Activated naive CD4-positive, alpha-beta T cell treated with anti-CD3 and anti-CD28 coated beads for 36 hours (primary cell): ENCODE data around the gene KRTAP9-3. TPM values are rescaled to one million over a fixed set of nuclear protein-coding genes. Genes with fewer than 3 reads are reported as not detected.
"Not testable (repeated sequence)": the region's sequence is repeated elsewhere in the genome, so short reads cannot be mapped to it uniquely, and the experiment has no call there.

Experiments used
- CTCF ChIA-PET: fragments of 350-600 bp; sonication (Branson Sonifier 250); formaldehyde crosslinking; loops from one replicate; lab custom pipeline; 2021; ENCODE audit warnings: antibody characterized with exemption; lab: Charles Lee
- DNase-seq: peaks from one replicate; pipeline ENCODE4 v3.0.0-alpha.2; 2020
- H3K27ac Mint-ChIP-seq: one replicate; pipeline ENCODE4 v1.8.0; 2021; ENCODE audit warnings: mild to moderate bottlenecking, mixed read lengths
- H3K27me3 Mint-ChIP-seq: one replicate; pipeline ENCODE4 v1.8.0; 2021; ENCODE audit warnings: low read depth, mixed read lengths
- H3K36me3 Mint-ChIP-seq: one replicate; pipeline ENCODE4 v1.8.0; 2021; ENCODE audit warnings: low read depth, mixed read lengths
- H3K4me1 Mint-ChIP-seq: one replicate; pipeline ENCODE4 v1.8.0; 2021; ENCODE audit warnings: low read depth, mixed read lengths
- H3K4me3 Mint-ChIP-seq: one replicate; pipeline ENCODE4 v1.8.0; 2021; ENCODE audit warnings: mild to moderate bottlenecking, moderate library complexity, mixed read lengths
- H3K9me3 Mint-ChIP-seq: one replicate; pipeline ENCODE4 v1.8.0; 2021; ENCODE audit warnings: mixed read lengths
- intact Hi-C: fragments of 100-400 bp; cut with micrococcal nuclease; formaldehyde crosslinking; loops from one replicate; pipeline ENCODE4 v1.15.1; 2023
- total RNA-seq, 2 experiments: library from RNA; stranded (reverse); gene quantifications; one replicate each; pipeline ENCODE4 v1.2.3, GENCODE V29; 2021

The KRTAP9-3 gene, protein sequence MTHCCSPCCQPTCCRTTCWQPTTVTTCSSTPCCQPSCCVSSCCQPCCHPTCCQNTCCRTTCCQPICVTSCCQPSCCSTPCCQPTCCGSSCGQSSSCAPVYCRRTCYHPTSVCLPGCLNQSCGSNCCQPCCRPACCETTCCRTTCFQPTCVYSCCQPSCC
- not detected for total RNA-seq

DNA sequence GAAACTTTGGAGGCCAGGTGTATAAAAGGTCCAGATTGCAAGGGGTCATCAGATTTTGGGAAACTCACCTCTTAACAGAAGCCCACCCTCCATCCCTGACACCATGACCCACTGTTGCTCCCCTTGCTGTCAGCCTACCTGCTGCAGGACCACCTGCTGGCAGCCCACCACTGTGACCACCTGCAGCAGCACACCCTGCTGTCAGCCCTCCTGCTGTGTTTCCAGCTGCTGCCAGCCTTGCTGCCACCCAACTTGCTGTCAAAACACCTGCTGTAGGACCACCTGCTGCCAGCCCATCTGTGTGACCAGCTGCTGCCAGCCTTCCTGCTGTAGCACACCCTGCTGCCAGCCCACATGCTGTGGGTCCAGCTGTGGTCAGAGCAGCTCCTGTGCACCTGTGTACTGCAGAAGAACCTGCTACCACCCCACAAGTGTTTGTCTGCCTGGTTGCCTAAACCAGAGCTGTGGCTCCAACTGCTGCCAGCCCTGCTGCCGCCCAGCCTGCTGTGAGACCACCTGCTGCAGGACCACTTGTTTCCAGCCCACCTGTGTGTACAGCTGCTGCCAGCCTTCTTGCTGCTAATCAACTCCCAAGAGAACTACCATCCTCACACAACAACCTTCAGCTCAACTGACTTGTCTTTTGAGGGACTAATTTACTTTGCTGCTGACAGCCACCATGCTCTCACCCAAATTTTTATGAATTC is at the start of gene KRTAP9-3:
TSS of gene KRTAP9-3 (plus strand) at position 51 of the 707 bp plus-strand sequence. CDS start at position 104, 53 bp downstream.
- H3K4me1 Mint-ChIP-seq, H3K27me3 Mint-ChIP-seq: not testable (repeated sequence)

DNA sequence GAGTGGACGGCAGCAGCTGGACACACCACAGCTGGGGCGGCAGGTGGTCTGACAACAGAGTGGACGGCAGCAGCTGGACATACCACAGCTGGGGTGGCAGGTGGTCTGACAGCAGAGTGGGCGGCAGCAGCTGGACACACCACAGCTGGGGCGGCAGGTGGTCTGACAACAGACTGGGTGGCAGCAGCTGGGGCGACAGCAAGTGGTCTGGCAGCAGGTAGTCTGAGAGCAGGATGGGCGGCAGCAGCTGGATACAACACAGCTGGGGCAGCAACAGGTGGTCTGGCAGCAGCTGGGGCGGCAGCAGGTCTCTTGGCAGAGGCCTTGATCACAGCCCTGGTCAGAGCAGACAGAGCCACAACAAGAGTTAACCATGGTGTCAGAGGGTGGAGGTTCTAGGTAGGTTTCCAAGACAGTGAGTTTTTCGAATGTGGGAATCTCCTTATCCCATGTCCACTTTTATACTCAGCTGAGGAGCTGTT is 47.7 kb upstream of the KRTAP9-3 start, which contains the start of gene KRTAP4-1:
TSS of gene KRTAP4-1 (minus strand) at position 432 of the 482 bp plus-strand sequence. CDS start at position 375, 57 bp downstream.
- CTCF ChIA-PET, result interaction anchor here (0.6 kb wide), 1 partner anchor 223 kb away, joined by 3 read pairs; no protein-coding TSS in a partner anchor
- no peak for DNase-seq
- no peaks in the 10 kb centered on the region for H3K4me1 Mint-ChIP-seq
- H3K9me3 Mint-ChIP-seq, result no peaks in the 10 kb centered on the region
- H3K27me3 Mint-ChIP-seq, result peaks cover 3% of the 10 kb centered on the region
- H3K4me3 Mint-ChIP-seq, result no peak within 1 kb of the TSS
- intact Hi-C loops, result no loop called here
- H3K36me3 Mint-ChIP-seq, result no peaks in the 10 kb centered on the region
- H3K27ac Mint-ChIP-seq, result no peak within 1 kb of the TSS

More for the DNA sequence above, at the start of gene KRTAP9-3:
- H3K27ac Mint-ChIP-seq, H3K36me3 Mint-ChIP-seq, intact Hi-C loops, H3K9me3 Mint-ChIP-seq, H3K4me3 Mint-ChIP-seq, DNase-seq: not testable (repeated sequence)
- CTCF ChIA-PET, result interaction anchor here (0.6 kb wide), 1 partner anchor 270 kb away, joined by 3 read pairs; no protein-coding TSS in a partner anchor

DNA sequence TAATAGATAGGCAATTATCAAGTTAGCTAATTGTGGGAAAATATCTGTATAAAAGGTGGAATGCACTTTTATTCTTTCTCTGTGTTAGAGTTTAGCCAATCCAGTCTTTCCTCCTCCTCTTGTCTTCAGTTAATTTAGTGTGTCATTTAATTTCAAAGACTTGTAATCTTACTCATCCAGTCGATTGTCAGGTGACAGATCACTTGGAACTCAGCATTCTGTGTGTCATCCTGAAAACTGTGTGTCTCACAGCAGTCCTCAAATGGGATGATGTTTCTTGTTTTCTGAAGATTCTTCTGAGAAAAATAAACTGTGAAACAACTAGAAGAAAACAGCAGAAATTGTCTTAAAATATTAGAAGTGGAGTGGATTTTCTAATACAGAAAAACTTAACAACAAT is 47.2 kb upstream of the KRTAP9-3 start:
- Mint-ChIP-seq H3K27me3 (peaks cover 3% of the 10 kb centered on the region), H3K9me3 (no peaks in the 10 kb centered on the region), H3K4me1 (no peaks in the 10 kb centered on the region), H3K4me3 (no peak overlapping the region), H3K36me3 (no peaks in the 10 kb centered on the region), H3K27ac (no peak overlapping the region)
- DNase-seq, result no peak
- intact Hi-C loops, result no loop called here
- CTCF ChIA-PET, result interaction anchor here (0.6 kb wide), 1 partner anchor 223 kb away, joined by 3 read pairs; no protein-coding TSS in a partner anchor

DNA sequence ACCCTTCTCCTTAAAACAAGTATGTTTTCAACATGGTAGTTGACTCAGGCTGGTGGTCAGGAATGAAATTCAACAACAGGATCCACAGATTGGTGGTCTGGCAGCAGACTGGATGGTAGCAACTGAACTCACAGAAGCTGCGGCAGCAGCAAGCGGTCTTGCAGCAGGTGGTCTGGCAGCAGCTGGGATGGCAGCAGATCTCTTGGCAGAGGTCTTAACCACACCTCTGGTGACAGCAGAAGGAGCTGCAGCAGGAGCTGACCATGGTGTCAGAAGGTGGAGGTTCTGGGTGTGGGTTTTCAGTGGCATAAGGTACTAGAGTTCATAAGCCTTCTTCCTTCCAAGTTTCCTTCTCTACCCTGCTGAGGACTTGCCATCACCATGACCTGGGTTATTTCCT is 45.4 kb upstream of the KRTAP9-3 start:
- Mint-ChIP-seq H3K27me3 (peaks cover 3% of the 10 kb centered on the region), H3K36me3 (no peaks in the 10 kb centered on the region), H3K9me3 (no peaks in the 10 kb centered on the region), H3K4me3 (no peak overlapping the region), H3K27ac (no peak overlapping the region), H3K4me1 (no peaks in the 10 kb centered on the region)
- no peak for DNase-seq
- intact Hi-C loops, result no loop called here
- CTCF ChIA-PET, result no interaction called here

DNA sequence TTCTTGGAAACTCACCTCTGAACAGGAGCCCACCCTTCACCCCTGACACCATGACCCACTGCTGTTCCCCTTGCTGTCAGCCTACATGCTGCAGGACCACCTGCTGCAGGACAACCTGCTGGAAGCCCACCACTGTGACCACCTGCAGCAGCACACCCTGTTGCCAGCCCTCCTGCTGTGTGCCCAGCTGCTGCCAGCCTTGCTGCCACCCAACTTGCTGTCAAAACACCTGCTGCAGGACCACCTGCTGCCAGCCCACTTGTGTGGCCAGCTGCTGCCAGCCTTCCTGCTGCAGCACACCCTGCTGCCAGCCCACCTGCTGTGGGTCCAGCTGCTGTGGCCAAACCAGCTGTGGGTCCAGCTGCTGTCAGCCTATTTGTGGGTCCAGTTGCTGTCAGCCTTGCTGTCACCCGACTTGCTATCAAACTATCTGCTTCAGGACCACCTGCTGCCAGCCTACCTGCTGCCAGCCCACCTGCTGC is 42.4 kb upstream of the KRTAP9-3 start, which contains the start of gene KRTAP9-1:
TSS of gene KRTAP9-1 (plus strand) at position 51 of the 482 bp plus-strand sequence. CDS start at position 51, 0 bp downstream.
- intact Hi-C loops, DNase-seq, H3K27ac Mint-ChIP-seq, H3K4me3 Mint-ChIP-seq, H3K27me3 Mint-ChIP-seq, H3K9me3 Mint-ChIP-seq, H3K4me1 Mint-ChIP-seq, H3K36me3 Mint-ChIP-seq: not testable (repeated sequence)
- CTCF ChIA-PET, result interaction anchor here (1.1 kb wide), 1 partner anchor 444 kb away, joined by 4 read pairs; no protein-coding TSS in a partner anchor

DNA sequence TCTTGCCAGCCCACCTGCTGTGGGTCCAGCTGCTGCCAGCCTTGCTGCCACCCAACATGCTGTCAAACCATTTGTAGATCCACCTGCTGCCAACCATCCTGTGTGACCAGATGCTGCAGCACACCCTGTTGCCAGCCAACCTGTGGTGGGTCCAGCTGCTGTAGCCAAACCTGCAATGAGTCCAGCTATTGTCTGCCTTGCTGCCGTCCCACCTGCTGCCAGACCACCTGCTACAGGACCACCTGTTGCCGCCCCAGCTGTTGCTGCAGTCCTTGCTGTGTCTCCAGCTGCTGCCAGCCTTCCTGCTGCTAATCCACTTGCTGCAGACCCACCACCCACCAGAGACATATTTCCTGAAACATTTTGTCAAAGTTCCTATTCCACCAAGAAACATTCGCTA is 41.9 kb upstream of the KRTAP9-3 start:
- Mint-ChIP-seq H3K4me1 (no peaks in the 10 kb centered on the region), H3K36me3 (no peaks in the 10 kb centered on the region), H3K27ac (no peak overlapping the region), H3K4me3 (no peak overlapping the region), H3K27me3 (no peaks in the 10 kb centered on the region), H3K9me3 (peaks cover 2% of the 10 kb centered on the region)
- no peak for DNase-seq
- CTCF ChIA-PET, result interaction anchor here (1.1 kb wide), 1 partner anchor 445 kb away, joined by 4 read pairs; no protein-coding TSS in a partner anchor
- intact Hi-C loops, result no loop called here

DNA sequence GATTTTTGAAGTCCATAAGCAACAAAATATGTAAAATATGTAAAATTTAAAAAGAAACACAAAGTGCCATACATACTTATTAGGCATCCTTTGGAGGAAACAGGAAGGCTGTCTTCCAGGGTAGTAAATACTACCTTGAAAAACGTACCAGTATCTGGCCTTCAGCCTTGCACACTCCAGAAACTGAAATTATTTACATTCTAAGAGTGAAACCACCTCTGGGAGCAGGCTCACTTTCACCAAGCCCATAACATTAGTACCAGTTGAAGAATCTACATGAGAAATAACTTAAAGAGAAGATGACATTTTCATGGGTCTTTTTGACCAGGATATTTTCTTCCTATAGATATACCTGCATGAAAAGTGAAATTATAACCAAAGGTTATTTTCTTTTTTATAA is 36.2 kb upstream of the KRTAP9-3 start:
- no peaks in the 10 kb centered on the region for H3K36me3 Mint-ChIP-seq
- intact Hi-C loops, result no loop called here
- CTCF ChIA-PET, result no interaction called here
- H3K4me1 Mint-ChIP-seq, result no peaks in the 10 kb centered on the region
- no peaks in the 10 kb centered on the region for H3K27me3 Mint-ChIP-seq
- no peak for DNase-seq
- peaks cover 7% of the 10 kb centered on the region for H3K9me3 Mint-ChIP-seq
- H3K27ac Mint-ChIP-seq, result no peak overlapping the region
- H3K4me3 Mint-ChIP-seq, result no peak overlapping the region

DNA sequence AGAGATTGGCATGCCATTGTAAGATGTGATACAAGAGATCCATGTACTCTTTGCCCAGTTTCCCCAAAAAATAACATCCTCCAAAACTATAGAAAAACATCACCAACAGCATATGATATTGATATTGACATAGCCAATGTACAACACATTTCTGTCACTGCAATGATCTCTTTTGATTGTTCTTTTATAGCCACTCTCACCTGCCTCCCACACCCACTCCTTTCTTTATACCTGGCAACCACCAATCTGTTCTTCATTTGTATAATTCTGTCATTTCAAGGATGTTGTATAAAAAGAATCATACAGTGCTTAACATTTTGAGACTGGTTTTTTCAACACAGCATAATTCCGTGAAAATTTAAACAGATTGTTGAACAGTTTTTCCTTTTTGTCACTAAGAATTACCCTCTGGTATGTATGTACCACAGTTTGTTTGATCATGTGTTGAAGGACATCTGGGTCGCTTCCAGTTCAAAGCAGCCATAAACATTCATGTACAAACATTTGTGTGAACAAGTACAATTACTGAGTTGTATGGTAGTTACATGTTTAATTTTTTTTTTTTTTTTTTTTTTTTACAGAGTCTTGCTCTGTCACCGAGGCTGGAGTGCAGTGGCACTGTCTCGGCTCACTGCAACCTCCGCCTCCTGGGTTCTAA is 32.7 kb upstream of the KRTAP9-3 start:
- no peaks in the 10 kb centered on the region for H3K4me1 Mint-ChIP-seq
- intact Hi-C loops, result no loop called here
- H3K4me3 Mint-ChIP-seq, result no peak overlapping the region
- H3K36me3 Mint-ChIP-seq, result no peaks in the 10 kb centered on the region
- DNase-seq, result no peak
- no peaks in the 10 kb centered on the region for H3K27me3 Mint-ChIP-seq
- peaks cover 5% of the 10 kb centered on the region for H3K9me3 Mint-ChIP-seq
- CTCF ChIA-PET, result interaction anchor here (0.6 kb wide), 1 partner anchor 238 kb away, joined by 5 read pairs; no protein-coding TSS in a partner anchor
- no peak overlapping the region for H3K27ac Mint-ChIP-seq

DNA sequence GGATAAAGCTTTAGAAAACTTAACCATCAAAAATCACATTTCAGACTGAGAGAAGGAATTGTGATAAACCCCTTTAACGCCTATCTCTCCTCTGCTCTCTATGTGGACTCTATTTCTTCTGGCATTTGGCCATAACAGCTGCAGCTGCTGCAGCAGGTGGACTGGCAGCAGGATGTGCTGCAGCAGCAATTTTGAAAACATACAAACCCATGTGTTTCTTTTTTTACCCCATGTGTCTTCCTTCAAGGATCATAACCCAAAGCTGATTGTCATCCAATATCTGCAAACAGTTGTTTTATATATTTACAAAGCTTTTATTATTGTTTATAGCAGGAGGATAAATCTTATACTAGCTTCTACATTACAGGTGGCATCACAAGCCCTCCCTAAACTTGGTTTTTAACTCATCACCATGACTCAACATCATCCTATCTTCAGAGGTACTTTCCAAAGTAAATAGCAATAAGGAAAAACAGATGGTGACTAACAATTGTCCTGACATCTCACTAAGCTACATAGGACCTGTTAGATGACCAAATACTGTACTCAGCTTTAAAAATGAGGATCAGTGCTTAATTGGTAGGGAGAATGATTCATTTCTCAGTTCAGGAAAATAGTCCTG is 20.3 kb upstream of the KRTAP9-3 start:
- intact Hi-C loops, result no loop called here
- no peak for DNase-seq
- peaks cover 2% of the 10 kb centered on the region for H3K4me1 Mint-ChIP-seq
- CTCF ChIA-PET, result interaction anchor here (0.6 kb wide), 2 partner anchors 79 to 489 kb away, joined by 3 to 4 read pairs; no protein-coding TSS in a partner anchor
- H3K36me3 Mint-ChIP-seq, result no peaks in the 10 kb centered on the region
- H3K27ac Mint-ChIP-seq, result no peak overlapping the region
- no peaks in the 10 kb centered on the region for H3K27me3 Mint-ChIP-seq
- H3K9me3 Mint-ChIP-seq, result no peaks in the 10 kb centered on the region
- H3K4me3 Mint-ChIP-seq, result no peak overlapping the region

DNA sequence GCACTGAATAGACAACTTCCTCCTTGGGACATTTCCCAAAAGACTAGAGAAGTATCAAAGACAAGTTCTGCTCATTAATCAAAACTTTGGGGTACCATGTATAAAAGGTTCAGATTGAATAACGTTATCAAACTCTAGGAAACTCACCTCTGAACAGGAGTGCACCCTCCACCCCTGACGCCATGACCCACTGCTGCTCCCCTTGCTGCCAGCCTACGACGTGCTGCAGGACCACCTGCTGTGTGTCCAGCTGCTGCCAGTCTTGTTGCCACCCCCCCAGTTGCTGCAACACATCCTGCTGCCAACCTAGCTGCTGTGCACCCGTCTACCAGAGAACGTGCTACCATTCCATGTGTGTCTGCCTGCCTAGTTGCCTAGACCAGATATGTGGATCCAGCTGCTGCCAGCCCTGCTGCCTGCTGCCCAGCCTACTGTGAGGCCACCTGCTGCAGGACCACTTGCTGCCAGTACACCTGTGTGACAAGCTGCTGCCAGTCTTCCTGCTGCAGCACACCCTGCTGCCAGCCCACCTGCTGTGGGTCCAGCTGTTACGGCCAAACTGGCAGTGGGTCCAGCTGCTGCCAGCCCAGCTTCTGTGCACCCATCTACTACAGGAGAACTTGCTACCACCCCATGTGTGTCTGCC is 19.6 kb upstream of the KRTAP9-3 start:
- no peak for DNase-seq
- Mint-ChIP-seq H3K4me3 (no peak overlapping the region), H3K27me3 (no peaks in the 10 kb centered on the region), H3K9me3 (no peaks in the 10 kb centered on the region), H3K4me1 (peaks cover 2% of the 10 kb centered on the region), H3K36me3 (no peaks in the 10 kb centered on the region), H3K27ac (no peak overlapping the region)
- CTCF ChIA-PET, result interaction anchor here (0.6 kb wide), 1 partner anchor 490 kb away, joined by 3 read pairs; no protein-coding TSS in a partner anchor
- intact Hi-C loops, result no loop called here

DNA sequence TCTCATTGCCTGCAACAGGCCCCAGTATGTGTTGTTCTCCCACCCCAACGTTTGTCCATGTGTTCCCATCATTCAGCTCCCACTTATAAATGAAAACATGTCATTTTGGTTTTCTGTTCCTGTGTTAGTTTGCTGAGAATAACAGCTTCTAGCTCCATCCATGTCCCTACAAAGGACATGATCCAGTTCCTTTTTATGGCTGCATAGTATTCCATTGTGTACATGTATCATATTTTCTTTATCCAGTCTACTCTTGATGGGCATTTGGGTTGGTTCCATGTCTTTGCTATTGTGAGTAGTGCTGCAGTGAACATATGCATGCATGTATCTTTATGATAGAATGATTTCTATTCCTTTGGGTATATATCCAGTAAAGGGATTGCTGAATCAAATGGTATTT is 16.6 kb upstream of the KRTAP9-3 start:
- Mint-ChIP-seq H3K27me3 (no peaks in the 10 kb centered on the region), H3K9me3 (peaks cover 5% of the 10 kb centered on the region), H3K27ac (no peak overlapping the region), H3K4me3 (no peak overlapping the region), H3K36me3 (peaks cover 1% of the 10 kb centered on the region), H3K4me1 (peaks cover 2% of the 10 kb centered on the region)
- no peak for DNase-seq
- CTCF ChIA-PET, result no interaction called here
- intact Hi-C loops, result no loop called here
